Measurements from ENCODE around the gene EXOSC2.

EXOSC2 gene

DNA sequence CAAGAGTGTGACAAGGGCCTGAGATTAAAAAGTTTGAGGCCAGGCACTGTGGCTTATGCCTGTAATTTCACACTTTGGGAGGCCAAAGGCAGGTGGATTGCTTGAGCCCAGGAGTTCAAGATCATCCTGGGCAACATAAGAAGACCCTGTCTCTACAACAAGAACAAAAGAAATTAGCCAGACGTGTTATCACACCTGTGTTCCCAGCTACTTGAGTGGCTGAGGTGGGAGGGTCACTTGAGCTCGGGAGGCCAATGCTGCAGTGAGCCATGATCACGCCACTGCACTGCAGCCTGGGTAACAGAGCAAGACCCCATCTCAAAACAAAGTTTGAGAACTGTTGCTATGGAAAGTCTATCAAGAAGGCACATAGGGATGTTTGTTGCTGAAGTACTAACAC, 25.0 kb downstream of the EXOSC2 start:
- FAIRE-seq = no peak
- no peak for DNase-seq (ENCODE audit: insufficient read length, low spot score)
- TF ChIP-seq, protein P1, sequence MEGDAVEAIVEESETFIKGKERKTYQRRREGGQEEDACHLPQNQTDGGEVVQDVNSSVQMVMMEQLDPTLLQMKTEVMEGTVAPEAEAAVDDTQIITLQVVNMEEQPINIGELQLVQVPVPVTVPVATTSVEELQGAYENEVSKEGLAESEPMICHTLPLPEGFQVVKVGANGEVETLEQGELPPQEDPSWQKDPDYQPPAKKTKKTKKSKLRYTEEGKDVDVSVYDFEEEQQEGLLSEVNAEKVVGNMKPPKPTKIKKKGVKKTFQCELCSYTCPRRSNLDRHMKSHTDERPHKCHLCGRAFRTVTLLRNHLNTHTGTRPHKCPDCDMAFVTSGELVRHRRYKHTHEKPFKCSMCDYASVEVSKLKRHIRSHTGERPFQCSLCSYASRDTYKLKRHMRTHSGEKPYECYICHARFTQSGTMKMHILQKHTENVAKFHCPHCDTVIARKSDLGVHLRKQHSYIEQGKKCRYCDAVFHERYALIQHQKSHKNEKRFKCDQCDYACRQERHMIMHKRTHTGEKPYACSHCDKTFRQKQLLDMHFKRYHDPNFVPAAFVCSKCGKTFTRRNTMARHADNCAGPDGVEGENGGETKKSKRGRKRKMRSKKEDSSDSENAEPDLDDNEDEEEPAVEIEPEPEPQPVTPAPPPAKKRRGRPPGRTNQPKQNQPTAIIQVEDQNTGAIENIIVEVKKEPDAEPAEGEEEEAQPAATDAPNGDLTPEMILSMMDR (IDR thresholded peaks at IDR 0.05; ENCODE audit: insufficient read depth, missing control alignments) = no peak

DNA sequence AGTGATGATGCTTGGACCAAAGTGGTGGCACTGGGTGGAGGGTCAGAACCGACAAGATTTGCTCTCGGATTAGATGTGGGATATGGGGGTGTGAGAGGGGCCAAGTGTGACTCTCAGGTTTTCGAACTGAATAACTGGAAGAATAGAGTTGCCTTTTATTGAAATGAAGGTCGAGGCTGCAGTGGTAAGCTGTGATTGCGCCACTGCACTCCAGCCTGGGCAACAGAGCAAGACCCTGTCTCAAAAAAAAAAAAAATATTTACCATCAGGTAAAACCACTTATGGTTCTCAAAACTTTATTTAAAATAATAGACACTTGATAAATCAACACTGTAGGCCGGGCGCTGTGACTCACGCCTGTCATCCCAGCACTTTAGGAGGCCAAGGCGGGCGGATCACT, 27.2 kb downstream of the EXOSC2 start:
- TF ChIP-seq, protein P1 (IDR thresholded peaks at IDR 0.05; ENCODE audit: insufficient read depth, missing control alignments) = no peak
- DNase-seq (ENCODE audit: insufficient read length, low spot score) = no peak
- FAIRE-seq = no peak

DNA sequence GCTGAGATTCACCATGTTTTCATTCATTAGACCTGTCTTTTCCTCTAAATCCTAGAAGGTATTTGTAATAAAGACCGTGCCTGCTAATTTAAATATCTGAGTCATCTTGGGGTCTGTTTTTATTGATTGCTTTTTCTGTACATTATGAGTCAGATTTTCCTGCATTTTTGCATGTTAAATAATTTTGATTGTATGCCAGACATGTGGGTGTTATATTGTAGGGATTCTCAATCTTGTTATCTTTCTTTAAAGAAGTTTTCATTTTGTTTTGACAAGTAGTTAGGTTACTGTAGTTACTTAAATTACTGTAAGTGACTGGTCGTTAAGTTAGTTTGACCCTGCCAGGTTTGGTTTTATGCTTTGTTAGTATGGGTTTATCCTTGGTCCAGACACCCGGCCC, 35.1 kb downstream of the EXOSC2 start:
- TF ChIP-seq, protein P1 (IDR thresholded peaks at IDR 0.05; ENCODE audit: insufficient read depth, missing control alignments) = no peak
- FAIRE-seq (no peak), DNase-seq (ENCODE audit: insufficient read length, low spot score) (no peak)

DNA sequence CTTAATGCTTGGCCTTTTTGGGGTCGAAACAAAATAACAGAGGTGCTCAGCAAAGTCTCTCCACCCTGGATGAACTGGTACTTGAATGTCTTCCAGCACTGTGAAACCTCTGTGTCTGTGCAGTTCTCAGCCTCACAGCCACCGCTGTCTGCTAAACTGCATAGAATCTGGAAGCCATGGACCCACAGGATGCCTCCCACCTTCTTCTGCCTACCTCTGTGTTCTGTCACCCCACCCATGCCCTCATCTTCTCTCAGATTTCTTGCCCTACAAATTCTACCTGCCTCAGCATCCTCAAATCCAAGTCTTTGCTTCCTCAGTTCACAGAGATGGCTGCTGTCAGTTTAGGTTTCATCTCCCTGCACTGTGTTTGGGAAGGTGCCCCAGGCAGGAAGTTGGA, 35.6 kb downstream of the EXOSC2 start:
- FAIRE-seq (no peak), DNase-seq (ENCODE audit: insufficient read length, low spot score) (no peak)
- TF ChIP-seq, protein P1 (IDR thresholded peaks at IDR 0.05; ENCODE audit: insufficient read depth, missing control alignments) = no peak

DNA sequence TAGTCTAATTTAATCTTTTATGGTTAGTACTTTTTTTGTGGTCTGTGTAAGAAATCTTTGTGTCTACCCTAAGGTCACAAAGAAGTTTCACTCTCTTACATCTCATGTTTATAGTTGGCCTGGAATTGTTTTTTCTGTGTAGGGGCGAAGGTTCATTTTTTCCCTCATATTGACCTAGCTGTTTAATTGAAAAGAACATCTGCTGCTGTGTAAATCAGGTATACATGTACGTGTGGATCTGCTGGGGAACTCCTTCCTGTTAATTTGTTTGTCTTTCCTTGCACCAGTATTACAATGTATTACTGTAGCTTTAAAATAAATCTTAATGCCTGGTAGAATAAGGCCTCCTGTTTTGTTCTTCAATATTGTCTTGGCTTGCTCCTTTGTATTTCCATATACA, 37.8 kb downstream of the EXOSC2 start:
- FAIRE-seq (no peak), DNase-seq (ENCODE audit: insufficient read length, low spot score) (no peak)
- TF ChIP-seq, protein P1 (IDR thresholded peaks at IDR 0.05; ENCODE audit: insufficient read depth, missing control alignments) = no peak

DNA sequence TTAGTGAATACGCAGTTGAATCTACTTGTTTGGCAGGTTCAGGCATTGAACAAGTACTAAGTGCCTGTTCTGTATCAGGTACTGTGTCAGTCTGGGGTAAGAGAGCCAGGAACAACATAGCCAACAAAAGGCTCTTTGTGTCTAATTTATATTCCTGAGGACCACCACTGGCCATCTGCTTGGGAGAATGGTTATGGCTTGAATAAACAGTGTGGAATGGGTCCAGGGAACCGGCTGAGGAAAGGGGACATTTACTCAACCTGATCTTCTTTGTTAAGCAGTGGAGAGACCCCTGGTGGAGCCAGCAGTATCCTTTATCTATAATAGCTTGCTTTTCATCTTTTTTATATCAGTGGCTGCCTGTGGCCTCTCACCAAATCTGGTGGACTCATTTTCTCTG, 38.6 kb downstream of the EXOSC2 start:
- TF ChIP-seq, protein P1 (IDR thresholded peaks at IDR 0.05; ENCODE audit: insufficient read depth, missing control alignments) = no peak
- FAIRE-seq = no peak
- no peak for DNase-seq (ENCODE audit: insufficient read length, low spot score)

DNA sequence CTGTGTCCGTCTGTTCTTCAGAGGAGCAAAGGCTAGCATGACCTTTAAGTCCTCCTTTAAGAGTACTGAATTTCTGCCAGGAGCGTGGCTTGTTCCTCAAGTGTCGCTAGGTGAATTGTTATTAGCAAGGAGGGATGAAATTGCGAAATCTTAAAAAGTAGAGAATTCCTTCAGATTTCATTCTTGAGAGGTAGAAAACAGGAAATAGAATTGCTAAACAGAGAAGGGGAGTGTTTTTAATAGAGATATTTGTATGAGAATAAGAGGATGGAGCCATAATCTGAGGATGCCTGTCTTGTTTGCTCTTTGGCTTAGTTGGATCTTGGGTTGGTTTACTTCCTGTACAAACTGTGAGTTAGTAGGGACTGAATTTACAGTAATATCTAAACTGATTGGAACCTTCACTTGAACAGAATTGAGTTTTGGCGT, 39.2 kb downstream of the EXOSC2 start:
- DNase-seq (ENCODE audit: insufficient read length, low spot score) (no peak), FAIRE-seq (no peak)
- TF ChIP-seq, protein P1 (IDR thresholded peaks at IDR 0.05; ENCODE audit: insufficient read depth, missing control alignments) = no peak
